ENCODE measurements around the gene ERC2.

- no peak for TF ChIP-seq EZH2 (IDR thresholded peaks at IDR 0.05; ENCODE audit: borderline replicate concordance, low read depth, low read length, severe bottlenecking)
- no peak for TF ChIP-seq GATA2 (IDR thresholded peaks at IDR 0.05; ENCODE audit: insufficient read depth, insufficient read length, low read depth, low read length)
- TF ChIP-seq, protein P1, sequence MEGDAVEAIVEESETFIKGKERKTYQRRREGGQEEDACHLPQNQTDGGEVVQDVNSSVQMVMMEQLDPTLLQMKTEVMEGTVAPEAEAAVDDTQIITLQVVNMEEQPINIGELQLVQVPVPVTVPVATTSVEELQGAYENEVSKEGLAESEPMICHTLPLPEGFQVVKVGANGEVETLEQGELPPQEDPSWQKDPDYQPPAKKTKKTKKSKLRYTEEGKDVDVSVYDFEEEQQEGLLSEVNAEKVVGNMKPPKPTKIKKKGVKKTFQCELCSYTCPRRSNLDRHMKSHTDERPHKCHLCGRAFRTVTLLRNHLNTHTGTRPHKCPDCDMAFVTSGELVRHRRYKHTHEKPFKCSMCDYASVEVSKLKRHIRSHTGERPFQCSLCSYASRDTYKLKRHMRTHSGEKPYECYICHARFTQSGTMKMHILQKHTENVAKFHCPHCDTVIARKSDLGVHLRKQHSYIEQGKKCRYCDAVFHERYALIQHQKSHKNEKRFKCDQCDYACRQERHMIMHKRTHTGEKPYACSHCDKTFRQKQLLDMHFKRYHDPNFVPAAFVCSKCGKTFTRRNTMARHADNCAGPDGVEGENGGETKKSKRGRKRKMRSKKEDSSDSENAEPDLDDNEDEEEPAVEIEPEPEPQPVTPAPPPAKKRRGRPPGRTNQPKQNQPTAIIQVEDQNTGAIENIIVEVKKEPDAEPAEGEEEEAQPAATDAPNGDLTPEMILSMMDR (IDR thresholded peaks at IDR 0.05; ENCODE audit: extremely low read depth in 1 of 2, insufficient read depth in 1 of 2, low read depth in 1 of 2, low read length in 2 of 2) = no peak
- TF ChIP-seq POLR2A (IDR thresholded peaks at IDR 0.05; ENCODE audit: low read depth, low read length) = no peak
- TF ChIP-seq POLR2AphosphoS5 (IDR thresholded peaks at IDR 0.05; ENCODE audit: insufficient read depth, low read depth, low read length) = no peak
- TF ChIP-seq FOS (IDR thresholded peaks at IDR 0.05; ENCODE audit: borderline replicate concordance, insufficient read depth, low read length) = no peak
- TF ChIP-seq MAX (IDR thresholded peaks at IDR 0.05; ENCODE audit: insufficient read depth, insufficient read length) = no peak
Observed at GRCh38 chr3:55812394-55813013, 655.8 kb downstream of the ERC2 start.
